ENCODE measurements around the gene HOXB6. TPM values are rescaled to one million over a fixed set of nuclear protein-coding genes. Genes with fewer than 3 reads are reported as not detected.

Gene HOXB6
- total RNA-seq, 1 donor from 2014 or later = not detected

GRCh38 chr17:48559122-48559839 is 45.5 kb downstream of the HOXB6 start:
- peaks cover 1% of the 10 kb centered on the region for H3K4me1 Mint-ChIP-seq (ENCODE audit: unreplicated experiment)
- H3K36me3 Mint-ChIP-seq (ENCODE audit: unreplicated experiment) = no peaks in the 10 kb centered on the region
- DNase-seq (ENCODE audit: extremely low spot score, unreplicated experiment) = no peak
- no peak overlapping the region for H3K27ac Mint-ChIP-seq (ENCODE audit: unreplicated experiment)
- H3K4me3 Mint-ChIP-seq (ENCODE audit: unreplicated experiment) = no peak overlapping the region
- H3K27me3 Mint-ChIP-seq (ENCODE audit: unreplicated experiment) = peaks cover 91% of the 10 kb centered on the region
- H3K9me3 Mint-ChIP-seq (ENCODE audit: unreplicated experiment) = no peaks in the 10 kb centered on the region
- TF ChIP-seq CTCF (IDR thresholded peaks at IDR 0.05) = no peak

GRCh38 chr17:48558831-48559121 is 46.0 kb downstream of the HOXB6 start:
- Mint-ChIP-seq H3K9me3 (ENCODE audit: unreplicated experiment) (no peaks in the 10 kb centered on the region), H3K4me3 (ENCODE audit: unreplicated experiment) (no peak overlapping the region), H3K36me3 (ENCODE audit: unreplicated experiment) (no peaks in the 10 kb centered on the region), H3K27me3 (ENCODE audit: unreplicated experiment) (peaks cover 95% of the 10 kb centered on the region), H3K27ac (ENCODE audit: unreplicated experiment) (no peak overlapping the region), H3K4me1 (ENCODE audit: unreplicated experiment) (peaks cover 3% of the 10 kb centered on the region)
- TF ChIP-seq CTCF (IDR thresholded peaks at IDR 0.05) = no peak
- DNase-seq (ENCODE audit: extremely low spot score, unreplicated experiment) = no peak

- Mint-ChIP-seq H3K9me3 (ENCODE audit: unreplicated experiment) (no peaks in the 10 kb centered on the region), H3K27ac (ENCODE audit: unreplicated experiment) (no peak overlapping the region)
Observed at GRCh38 chr17:48558057-48558830, 46.5 kb downstream of the HOXB6 start.

GRCh38 chr17:48556576-48557401 is 48.0 kb downstream of the HOXB6 start:
- no peak for DNase-seq (ENCODE audit: extremely low spot score, unreplicated experiment)
- Mint-ChIP-seq H3K4me3 (ENCODE audit: unreplicated experiment) (no peak overlapping the region), H3K27ac (ENCODE audit: unreplicated experiment) (no peak overlapping the region), H3K9me3 (ENCODE audit: unreplicated experiment) (no peaks in the 10 kb centered on the region), H3K36me3 (ENCODE audit: unreplicated experiment) (no peaks in the 10 kb centered on the region), H3K27me3 (ENCODE audit: unreplicated experiment) (peaks cover 93% of the 10 kb centered on the region), H3K4me1 (ENCODE audit: unreplicated experiment) (peaks cover 3% of the 10 kb centered on the region)
- no peak for TF ChIP-seq CTCF (IDR thresholded peaks at IDR 0.05)

More at GRCh38 chr17:48558057-48558830, 46.5 kb downstream of the HOXB6 start:
- Mint-ChIP-seq H3K4me1 (ENCODE audit: unreplicated experiment) (peaks cover 3% of the 10 kb centered on the region), H3K4me3 (ENCODE audit: unreplicated experiment) (no peak overlapping the region), H3K27me3 (ENCODE audit: unreplicated experiment) (peaks cover 95% of the 10 kb centered on the region), H3K36me3 (ENCODE audit: unreplicated experiment) (no peaks in the 10 kb centered on the region)
- no peak for DNase-seq (ENCODE audit: extremely low spot score, unreplicated experiment)
- no peak for TF ChIP-seq CTCF (IDR thresholded peaks at IDR 0.05)

GRCh38 chr17:48556229-48556575 is 48.6 kb downstream of the HOXB6 start:
- TF ChIP-seq CTCF (IDR thresholded peaks at IDR 0.05) = no peak
- Mint-ChIP-seq H3K9me3 (ENCODE audit: unreplicated experiment) (no peaks in the 10 kb centered on the region), H3K4me1 (ENCODE audit: unreplicated experiment) (peaks cover 3% of the 10 kb centered on the region), H3K4me3 (ENCODE audit: unreplicated experiment) (no peak overlapping the region), H3K27me3 (ENCODE audit: unreplicated experiment) (peaks cover 92% of the 10 kb centered on the region), H3K36me3 (ENCODE audit: unreplicated experiment) (no peaks in the 10 kb centered on the region), H3K27ac (ENCODE audit: unreplicated experiment) (no peak overlapping the region)
- DNase-seq (ENCODE audit: extremely low spot score, unreplicated experiment) = no peak
